Parathyroid adenoma (tissue), 2 donors: Measurements from ENCODE around the gene FADS1.

Experiments
- H2AFZ ChIP-seq: fragments of 300-600 bp; sonication (generic); one replicate; pipeline ENCODE4 v1.7.0; 2017; ENCODE audit warnings: antibody characterized with exemption, mild to moderate bottlenecking
- H3K27ac ChIP-seq: fragments of 300-600 bp; sonication (generic); one replicate; pipeline ENCODE4 v1.7.0; 2017
- H3K27me3 ChIP-seq: fragments of 300-600 bp; sonication (generic); one replicate; pipeline ENCODE4 v1.7.0; 2017; ENCODE audit warnings: low read length; ENCODE audit not compliant: control insufficient read depth, insufficient read depth
- H3K36me3 ChIP-seq: fragments of 300-600 bp; sonication (generic); one replicate; pipeline ENCODE4 v1.7.0; 2017; ENCODE audit warnings: low read length; ENCODE audit not compliant: control insufficient read depth, insufficient read depth
- H3K4me1 ChIP-seq: fragments of 300-600 bp; sonication (generic); one replicate; pipeline ENCODE4 v1.7.0; 2017; ENCODE audit warnings: control low read depth
- H3K4me2 ChIP-seq: fragments of 300-600 bp; sonication (generic); one replicate; pipeline ENCODE4 v1.7.0; 2017; ENCODE audit warnings: low read length
- H3K4me3 ChIP-seq: fragments of 300-600 bp; sonication (generic); one replicate; pipeline ENCODE4 v1.7.0; 2017; ENCODE audit warnings: low read depth, low read length
- H3K79me2 ChIP-seq: fragments of 300-600 bp; sonication (generic); one replicate; pipeline ENCODE4 v1.7.0; 2017; ENCODE audit warnings: control low read depth
- H3K9ac ChIP-seq: fragments of 300-600 bp; sonication (generic); one replicate; pipeline ENCODE4 v1.7.0; 2017; ENCODE audit warnings: mild to moderate bottlenecking
- H3K9me3 ChIP-seq: fragments of 300-600 bp; sonication (generic); one replicate; pipeline ENCODE4 v1.7.0; 2017; ENCODE audit warnings: low read length; ENCODE audit not compliant: control insufficient read depth
- TF ChIP-seq, protein P1 (sequence below): fragments of 300-600 bp; sonication (generic); IDR thresholded peaks from one replicate; pipeline ENCODE4 v1.7.0; 2017; ENCODE audit warnings: antibody characterized with exemption, mild to moderate bottlenecking
- donor health status: primary hyperparathyroidism.

FADS1 gene

DNA sequence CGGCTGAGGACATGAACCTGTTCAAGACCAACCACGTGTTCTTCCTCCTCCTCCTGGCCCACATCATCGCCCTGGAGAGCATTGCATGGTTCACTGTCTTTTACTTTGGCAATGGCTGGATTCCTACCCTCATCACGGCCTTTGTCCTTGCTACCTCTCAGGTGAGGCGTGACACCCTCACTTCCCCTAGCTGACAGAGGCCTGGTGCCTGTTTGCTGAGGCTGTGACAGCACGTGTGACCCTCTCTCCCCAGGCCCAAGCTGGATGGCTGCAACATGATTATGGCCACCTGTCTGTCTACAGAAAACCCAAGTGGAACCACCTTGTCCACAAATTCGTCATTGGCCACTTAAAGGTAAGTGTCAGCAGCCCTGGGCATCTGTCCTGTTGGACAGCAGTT is 23.6 kb upstream of the FADS1 start:
- TF ChIP-seq, protein P1, sequence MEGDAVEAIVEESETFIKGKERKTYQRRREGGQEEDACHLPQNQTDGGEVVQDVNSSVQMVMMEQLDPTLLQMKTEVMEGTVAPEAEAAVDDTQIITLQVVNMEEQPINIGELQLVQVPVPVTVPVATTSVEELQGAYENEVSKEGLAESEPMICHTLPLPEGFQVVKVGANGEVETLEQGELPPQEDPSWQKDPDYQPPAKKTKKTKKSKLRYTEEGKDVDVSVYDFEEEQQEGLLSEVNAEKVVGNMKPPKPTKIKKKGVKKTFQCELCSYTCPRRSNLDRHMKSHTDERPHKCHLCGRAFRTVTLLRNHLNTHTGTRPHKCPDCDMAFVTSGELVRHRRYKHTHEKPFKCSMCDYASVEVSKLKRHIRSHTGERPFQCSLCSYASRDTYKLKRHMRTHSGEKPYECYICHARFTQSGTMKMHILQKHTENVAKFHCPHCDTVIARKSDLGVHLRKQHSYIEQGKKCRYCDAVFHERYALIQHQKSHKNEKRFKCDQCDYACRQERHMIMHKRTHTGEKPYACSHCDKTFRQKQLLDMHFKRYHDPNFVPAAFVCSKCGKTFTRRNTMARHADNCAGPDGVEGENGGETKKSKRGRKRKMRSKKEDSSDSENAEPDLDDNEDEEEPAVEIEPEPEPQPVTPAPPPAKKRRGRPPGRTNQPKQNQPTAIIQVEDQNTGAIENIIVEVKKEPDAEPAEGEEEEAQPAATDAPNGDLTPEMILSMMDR, result no peak
- Histone ChIP-seq H3K27me3 (no peaks in the 10 kb centered on the region), H3K9me3 (no peaks in the 10 kb centered on the region), H3K79me2 (peaks cover 3% of the 10 kb centered on the region), H2AFZ (no peak overlapping the region), H3K9ac (no peak overlapping the region), H3K27ac (peak overlapping the region; percentile 82), H3K36me3 (no peaks in the 10 kb centered on the region), H3K4me1 (peaks cover 29% of the 10 kb centered on the region), H3K4me3 (peak overlapping the region; percentile 11), H3K4me2 (no peak overlapping the region)

DNA sequence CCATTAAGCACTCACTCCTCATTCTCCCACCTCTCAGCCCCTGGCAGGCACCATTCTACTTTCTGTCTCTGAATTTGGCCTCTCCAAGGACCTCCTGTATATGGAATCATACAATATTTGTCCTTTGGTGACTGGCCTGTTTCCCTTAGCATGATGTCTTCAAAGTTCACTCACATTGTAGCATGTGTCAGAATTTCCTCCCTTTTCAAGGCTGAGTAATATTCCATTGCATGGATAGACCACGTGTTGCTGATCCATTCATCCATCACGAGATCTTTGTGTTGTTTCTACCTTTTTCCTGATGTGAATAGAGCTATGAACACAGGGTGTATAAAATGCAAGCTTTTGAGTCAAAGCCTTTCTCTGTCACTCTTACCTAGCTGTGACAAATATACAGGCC is 22.9 kb upstream of the FADS1 start:
- Histone ChIP-seq H3K27me3 (no peaks in the 10 kb centered on the region), H3K4me2 (no peak overlapping the region), H3K4me3 (peak overlapping the region; percentile 2), H3K4me1 (peaks cover 31% of the 10 kb centered on the region), H3K9me3 (no peaks in the 10 kb centered on the region), H3K27ac (peak overlapping the region; percentile 82), H2AFZ (no peak overlapping the region), H3K36me3 (no peaks in the 10 kb centered on the region), H3K9ac (no peak overlapping the region), H3K79me2 (peaks cover 3% of the 10 kb centered on the region)
- TF ChIP-seq, protein P1, result no peak

DNA sequence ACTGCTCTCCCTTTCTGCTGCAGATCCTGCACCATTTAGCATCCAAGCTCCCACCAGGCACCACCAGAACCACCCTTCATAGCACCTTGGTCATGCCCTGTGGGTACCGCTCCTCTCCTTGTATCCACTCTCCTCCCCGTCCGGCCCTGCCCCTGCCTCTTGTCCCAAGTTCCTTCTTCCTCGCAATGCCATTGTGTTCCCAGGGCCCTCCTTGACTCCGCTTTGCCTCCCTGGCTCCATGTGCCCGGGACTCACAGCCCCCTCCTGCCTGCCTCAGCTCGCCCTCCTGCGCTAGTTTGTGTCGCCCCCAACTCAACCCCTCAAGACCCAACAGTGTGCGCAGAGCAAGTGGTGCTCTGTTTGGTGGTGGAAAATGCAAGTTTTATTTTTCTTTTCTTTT is 22.1 kb upstream of the FADS1 start:
- H3K27me3 ChIP-seq, result no peaks in the 10 kb centered on the region
- H3K9ac ChIP-seq, result no peak overlapping the region
- peaks cover 3% of the 10 kb centered on the region for H3K79me2 ChIP-seq
- no peak overlapping the region for H3K4me2 ChIP-seq
- H2AFZ ChIP-seq, result no peak overlapping the region
- H3K4me3 ChIP-seq, result no peak overlapping the region
- H3K9me3 ChIP-seq, result no peaks in the 10 kb centered on the region
- H3K4me1 ChIP-seq, result peaks cover 38% of the 10 kb centered on the region
- no peak overlapping the region for H3K27ac ChIP-seq
- H3K36me3 ChIP-seq, result no peaks in the 10 kb centered on the region
- TF ChIP-seq, protein P1, result no peak

DNA sequence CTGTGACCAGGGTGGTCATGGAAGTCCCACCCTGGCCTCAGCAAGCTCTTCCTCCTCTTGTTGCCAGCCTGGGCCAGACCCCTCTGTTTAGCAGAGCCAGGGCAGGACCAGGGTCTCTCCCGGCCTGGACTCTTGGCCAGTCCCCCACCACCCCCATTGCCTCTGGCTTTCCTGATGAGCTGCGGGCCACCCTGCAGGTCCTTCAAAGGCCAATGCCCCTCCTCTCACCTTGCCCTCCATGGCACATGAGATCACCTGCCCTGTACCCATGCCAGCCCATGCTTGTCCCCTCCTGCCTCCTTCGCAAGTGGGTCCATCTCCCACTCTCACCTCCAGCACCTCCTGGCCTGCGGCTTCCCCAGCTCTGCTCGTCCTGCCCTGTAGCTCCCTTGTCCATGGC is 21.7 kb upstream of the FADS1 start:
- peaks cover 39% of the 10 kb centered on the region for H3K4me1 ChIP-seq
- no peak overlapping the region for H3K4me2 ChIP-seq
- no peaks in the 10 kb centered on the region for H3K9me3 ChIP-seq
- no peaks in the 10 kb centered on the region for H3K27me3 ChIP-seq
- TF ChIP-seq, protein P1, result no peak
- no peak overlapping the region for H2AFZ ChIP-seq
- H3K4me3 ChIP-seq, result no peak overlapping the region
- H3K27ac ChIP-seq, result no peak overlapping the region
- peaks cover 3% of the 10 kb centered on the region for H3K79me2 ChIP-seq
- H3K36me3 ChIP-seq, result no peaks in the 10 kb centered on the region
- no peak overlapping the region for H3K9ac ChIP-seq

DNA sequence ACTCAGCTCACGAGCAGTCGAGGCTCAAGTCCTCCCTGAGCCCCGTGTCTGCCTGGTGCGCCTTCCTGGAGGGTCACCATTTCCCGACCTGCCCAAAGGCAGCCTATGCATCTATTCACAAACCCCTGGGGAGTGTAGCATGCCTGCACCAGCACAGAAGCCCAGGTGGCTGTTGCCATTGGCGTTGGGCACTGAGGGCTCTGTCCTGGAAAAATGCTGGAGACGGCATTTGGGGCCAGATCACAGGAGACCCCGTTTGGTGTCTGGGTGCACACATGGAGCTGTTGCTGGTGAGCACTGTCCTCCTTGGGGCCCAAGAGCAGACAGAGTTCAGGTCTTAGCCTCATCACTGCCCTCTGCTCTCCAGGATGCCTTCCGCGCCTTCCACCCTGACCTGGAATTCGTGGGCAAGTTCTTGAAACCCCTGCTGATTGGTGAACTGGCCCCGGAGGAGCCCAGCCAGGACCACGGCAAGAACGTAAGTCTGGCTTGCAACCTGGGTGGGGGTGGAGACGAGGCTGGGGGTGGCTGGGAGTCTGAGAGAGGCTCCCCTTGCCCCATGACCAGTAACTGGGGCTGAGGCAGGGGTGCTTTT is 20.7 kb upstream of the FADS1 start:
- Histone ChIP-seq H3K4me2 (no peak overlapping the region), H3K27me3 (no peaks in the 10 kb centered on the region), H3K36me3 (no peaks in the 10 kb centered on the region), H3K4me3 (no peak overlapping the region), H2AFZ (no peak overlapping the region), H3K27ac (no peak overlapping the region), H3K9ac (no peak overlapping the region), H3K4me1 (peaks cover 40% of the 10 kb centered on the region), H3K79me2 (peaks cover 3% of the 10 kb centered on the region), H3K9me3 (no peaks in the 10 kb centered on the region)
- TF ChIP-seq, protein P1, result no peak
